GM18508 (cell line): ENCODE results near the gene SETD9.

Experiments
- ATAC-seq: cut with Tn5 transposase; IDR thresholded peaks from one replicate; pipeline ENCODE4 v1.9.1; 2021; ENCODE audit warnings: moderate number of reproducible peaks; ENCODE audit not compliant: insufficient read depth, unreplicated experiment

The SETD9 gene

DNA sequence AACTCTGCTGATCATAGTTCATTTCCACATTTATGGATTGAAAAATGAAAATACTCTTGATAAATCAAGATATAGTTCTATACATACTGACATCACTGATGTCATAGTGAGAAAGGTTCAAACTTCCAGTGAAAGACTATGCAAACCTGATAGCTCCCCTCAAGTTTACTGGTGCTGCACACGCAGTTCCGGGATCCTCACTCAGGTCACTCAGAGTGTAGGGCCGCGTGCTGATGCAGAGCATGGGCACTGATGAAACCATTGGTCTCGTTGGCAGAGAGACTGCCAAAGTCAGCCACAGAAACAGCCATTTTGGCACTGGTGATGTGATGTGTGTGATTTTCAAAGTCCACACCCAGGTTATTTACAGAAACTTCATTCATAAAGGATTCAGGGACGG lies 13.5 kb downstream of the SETD9 start:
- no peak for ATAC-seq

DNA sequence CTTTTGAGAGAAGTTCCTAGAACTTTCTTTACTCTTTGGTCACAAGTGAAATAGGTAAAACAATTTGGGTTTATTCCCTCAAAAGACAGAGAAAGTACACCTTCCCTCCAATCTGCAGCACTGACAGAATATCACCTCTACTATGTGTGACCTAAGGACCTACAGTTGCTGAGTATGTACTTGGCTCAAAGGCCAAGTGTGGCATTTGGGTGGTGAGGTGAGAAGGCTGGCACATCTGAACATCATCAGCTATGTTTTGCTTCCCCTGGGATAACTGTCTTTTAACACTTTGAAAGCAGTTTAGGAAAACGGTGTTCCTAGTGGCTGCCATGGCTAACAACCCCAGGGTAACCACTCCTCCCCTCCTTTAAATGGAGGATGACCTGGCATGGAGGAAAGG lies 24.9 kb downstream of the SETD9 start:
- ATAC-seq, result no peak

DNA sequence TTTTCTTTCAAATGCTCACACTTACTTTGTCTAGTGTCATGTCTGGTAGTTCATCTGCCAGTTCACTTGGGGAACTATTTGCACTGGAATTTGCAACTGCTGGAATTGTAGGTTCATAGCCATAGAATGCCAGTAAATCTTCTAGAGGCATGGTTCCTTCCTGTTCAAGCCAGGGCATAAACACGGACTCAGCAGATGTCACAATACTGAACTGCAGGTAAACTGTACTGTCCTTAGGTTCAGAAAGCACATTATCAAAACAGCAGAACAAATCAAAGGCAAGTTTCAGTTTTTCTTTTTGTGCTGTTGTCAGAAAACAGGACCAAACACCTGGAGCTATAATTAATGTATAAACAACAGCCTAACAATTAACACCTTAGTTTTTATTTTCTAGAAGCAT lies 29.5 kb downstream of the SETD9 start:
- ATAC-seq, result no peak

DNA sequence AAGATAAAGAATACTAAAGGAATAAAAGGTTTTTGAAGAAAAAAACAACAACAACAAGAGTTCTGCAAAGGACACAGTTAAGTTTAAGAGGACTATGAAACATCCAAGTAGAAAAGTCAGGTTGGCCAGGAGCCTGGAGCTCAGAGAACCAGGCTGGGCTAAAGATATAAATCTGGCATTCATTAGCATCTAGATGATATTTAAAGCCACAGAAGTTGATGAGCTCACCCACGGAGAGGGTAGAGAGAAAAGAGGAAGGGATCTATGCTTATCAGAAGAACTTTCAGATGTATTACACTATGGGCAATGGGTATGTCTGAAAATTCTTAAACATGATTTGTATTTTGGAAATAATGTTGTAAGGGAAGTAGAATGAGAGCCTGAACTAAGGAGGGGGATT lies 32.6 kb downstream of the SETD9 start:
- ATAC-seq, result no peak

DNA sequence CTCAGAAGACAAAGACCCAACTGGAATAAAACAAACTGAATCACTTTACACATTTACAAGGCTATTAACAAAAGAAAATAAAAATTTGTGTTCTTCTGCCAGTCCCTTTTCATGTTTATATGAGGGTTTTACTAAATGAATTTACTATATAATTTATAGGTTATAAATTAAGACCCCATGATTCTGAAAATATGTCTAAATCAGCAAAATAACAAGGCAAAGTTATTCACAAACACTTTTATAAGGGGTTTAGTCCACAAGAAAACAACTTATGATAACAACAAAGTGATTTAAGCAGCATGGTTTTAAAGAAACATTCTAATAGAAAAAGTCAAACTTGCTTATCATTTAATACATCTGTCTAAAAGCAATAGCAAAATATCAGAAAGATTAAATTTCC lies 37.7 kb downstream of the SETD9 start:
- no peak for ATAC-seq

DNA sequence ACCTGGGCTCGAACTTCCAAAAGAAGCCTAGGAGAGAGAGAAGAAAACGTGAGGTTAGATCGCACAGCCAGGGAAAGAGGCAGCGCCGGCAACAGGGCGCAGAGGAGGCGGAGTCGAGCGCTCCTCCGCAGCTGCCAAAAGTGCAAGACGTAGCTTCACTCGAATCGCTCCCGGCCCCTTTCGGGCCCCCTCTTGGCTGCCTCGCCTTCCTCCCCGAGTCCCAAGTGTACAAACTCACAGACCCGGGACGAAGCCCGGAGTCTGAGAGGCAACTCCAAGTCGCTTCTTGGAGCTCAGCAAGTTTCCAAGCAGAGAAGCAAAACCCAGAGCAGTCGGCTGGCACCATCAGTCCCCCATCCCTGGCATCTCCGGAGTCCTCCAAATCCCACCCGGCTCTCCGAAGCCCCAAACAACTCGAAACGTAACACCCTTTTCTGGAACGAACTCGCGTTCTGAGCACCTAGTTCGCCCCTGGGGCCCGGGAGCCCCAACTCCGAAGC lies 41.3 kb downstream of the SETD9 start:
- peak; percentile 41 for ATAC-seq

DNA sequence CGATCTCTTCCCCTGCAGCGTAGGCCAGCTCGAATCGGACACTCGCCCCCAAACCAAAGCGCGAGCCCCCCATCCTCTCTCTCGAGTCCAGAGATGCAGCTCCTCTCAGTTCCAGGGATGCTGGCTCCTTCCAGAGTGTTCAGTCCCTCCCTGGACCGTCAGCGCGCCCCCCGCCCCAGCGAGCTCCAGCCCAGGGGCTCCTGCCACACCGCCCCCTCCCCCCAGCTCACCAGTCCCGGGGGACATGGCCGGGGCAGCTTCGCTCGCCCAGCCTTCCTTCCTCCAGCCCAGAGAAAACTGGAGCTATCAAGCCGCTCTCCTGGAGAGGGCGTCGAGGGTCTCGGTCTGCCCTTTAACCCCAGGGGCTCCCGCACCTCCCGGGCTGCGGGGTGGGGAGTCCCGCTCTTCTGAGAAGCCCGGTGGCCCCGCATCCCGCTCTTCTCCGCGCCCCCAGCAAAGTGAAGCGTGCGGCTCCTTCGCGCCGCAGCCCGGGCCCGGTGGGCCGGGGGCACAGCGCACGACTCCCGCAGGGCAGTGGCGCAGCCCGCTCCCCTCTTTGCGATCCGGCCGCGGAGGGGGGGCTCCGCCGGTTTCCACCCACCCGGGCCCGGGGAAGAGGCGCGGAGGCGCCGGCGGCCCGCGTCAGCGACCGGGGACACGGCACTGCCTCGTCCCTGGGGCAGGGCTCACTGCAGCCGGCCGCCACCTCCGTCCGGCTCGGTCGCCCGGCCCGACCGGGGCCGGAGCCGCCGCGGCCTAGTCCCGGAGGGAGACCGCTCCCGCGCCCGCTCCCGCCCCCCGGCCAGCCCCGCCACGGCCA lies 41.9 kb downstream of the SETD9 start:
- ATAC-seq, result no peak

DNA sequence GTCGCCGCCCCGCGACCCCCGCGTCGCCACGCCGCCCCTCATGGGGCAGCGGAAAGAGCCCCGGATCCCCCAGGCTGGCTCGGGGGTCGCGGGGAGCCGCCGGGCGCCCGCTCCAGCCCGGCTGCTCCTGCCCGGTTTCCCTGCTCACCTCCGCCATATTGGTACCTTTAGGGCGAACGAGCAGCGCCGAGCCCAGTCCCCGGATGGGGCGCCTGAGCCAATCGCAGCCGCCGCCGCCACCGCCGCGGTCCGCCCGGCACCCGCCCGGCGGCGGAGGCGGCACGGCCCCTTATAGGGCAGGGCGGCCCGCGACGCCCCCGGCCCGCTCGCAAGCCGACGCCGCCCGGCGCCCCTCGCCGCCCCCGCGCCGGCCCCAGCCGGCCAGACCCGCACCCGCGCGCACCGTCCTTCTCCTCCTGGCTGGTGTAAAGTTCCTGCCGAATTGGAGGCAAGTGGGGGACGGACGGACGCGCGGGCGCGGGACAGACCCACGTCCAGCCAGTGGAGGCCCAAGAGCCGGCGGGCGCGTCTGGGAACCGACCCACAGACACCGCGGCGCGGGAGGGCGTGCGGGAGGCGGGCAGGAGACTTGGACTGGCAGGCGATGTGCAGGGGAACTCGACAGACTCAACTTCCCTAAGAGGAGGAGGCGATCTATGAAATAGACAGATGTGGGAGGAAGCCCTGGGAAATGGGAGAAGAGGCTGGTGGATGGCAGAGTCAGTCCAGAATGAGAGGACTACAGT lies 42.7 kb downstream of the SETD9 start, which contains the start of gene MIER3:
MIER3 (minus strand) TSS at position 178 of the 746 bp plus-strand sequence; CDS start at position 157, 21 bp downstream.
- no peak for ATAC-seq

DNA sequence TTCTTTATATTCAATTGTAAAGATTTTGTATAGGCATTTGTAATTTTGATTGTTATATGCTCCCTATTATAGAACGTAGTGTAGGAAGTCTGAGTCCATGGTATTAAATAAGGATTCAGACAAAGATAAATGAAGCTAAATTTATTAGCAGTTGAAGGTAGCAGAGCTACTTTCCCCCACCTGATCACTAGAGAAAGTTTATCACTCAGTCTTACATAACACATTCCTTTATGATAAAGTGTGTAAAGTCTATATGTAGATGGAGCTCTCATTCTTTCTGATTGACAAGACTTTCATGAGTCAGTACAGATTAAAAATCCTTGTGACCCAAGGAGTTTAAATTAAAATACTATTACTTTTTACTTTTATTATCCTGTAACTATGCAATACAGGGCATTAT lies 44.9 kb downstream of the SETD9 start:
- ATAC-seq, result no peak

DNA sequence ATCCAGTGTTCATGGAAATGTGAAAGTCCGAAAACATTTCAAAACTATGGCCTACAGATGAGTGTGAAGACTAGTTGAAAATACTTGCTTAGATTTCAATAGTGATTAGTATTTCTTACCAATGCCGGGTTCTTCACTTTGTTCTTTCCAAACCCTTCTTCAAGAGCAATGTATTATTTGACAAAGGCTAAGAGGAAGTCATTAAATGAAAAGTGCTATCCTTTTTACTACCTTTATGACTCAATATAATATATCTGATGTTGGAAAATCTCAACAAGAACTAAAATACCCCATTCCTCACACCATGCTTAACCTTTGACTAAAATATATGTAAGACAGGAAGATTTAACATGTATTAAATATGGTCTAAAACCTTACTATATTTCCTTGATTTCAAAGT lies 49.2 kb downstream of the SETD9 start:
- ATAC-seq, result no peak

DNA sequence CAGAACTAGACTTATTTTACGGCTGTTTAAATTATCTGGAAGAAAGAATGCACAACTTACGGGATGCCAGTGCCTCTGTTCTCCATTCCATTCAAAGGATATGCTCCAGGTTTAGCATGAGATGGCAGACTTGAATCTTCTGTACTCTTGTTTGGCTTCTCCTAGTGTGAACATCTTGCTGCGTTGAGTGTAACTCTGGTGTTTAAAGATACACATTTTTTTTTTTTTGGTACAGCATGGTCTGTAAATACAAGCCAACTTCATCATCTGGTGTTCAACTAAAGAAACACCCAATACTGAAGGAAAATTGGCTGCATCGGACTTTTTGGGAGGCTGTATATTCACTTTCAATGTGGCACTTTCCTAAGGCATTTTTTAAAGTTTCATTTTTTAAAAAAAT lies 49.9 kb downstream of the SETD9 start:
- ATAC-seq, result no peak

DNA sequence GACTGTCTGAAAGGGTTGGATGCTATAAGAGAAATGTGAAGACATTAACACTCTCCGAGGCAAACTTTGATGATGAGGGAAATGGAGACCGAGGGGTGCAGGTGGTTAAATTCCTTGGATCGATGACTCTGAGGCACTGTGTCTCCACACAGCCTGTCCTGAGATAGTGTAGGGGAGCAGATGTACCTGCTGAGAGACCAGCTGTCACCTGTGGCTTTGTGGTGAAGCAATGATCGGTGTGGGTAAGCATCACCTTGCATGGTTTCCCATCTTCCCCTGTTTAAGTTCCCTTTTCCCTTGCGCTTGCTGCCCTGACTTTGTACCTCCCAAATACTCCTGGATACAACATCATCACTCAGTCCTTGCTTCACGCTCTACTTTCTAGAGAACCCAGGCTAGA lies 52.4 kb downstream of the SETD9 start:
- no peak for ATAC-seq

DNA sequence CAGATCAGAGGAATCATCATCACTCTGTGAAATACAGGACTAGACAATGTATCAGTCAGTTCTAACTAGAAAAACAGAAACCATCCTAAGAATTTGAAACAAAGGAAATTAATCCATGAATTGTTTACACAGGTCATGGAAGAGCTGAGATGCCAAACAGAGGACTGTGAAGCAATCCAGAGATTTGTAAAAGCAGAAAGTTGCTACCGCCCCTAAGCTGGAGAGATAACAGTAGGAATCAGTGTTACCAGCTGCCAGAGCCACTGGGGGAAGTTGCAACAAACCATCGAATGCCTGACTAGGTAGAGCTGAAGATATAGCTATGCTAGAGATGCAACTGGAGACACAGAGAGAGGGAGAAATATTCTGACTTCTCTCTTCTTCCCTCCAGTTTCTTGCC lies 52.9 kb downstream of the SETD9 start:
- ATAC-seq, result no peak

DNA sequence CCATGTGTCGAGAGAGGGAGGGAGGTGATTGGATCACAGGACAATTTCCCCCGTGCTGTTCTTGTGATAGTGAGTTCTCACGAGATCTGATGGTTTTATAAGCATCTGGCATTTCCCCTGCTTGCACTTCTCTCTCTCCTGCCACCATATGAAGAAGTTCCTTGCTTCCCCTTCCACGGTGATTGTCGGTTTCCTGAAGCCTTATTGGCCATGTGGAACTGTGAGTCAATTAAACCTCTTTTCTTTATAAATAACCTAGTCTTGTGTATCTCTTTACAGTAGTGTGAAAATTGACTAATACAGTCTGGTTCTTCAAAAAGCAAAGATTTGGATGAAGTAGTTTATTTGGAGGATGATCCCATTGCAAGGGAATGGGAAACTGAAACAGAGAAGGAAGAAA lies 53.9 kb downstream of the SETD9 start:
- ATAC-seq, result no peak

DNA sequence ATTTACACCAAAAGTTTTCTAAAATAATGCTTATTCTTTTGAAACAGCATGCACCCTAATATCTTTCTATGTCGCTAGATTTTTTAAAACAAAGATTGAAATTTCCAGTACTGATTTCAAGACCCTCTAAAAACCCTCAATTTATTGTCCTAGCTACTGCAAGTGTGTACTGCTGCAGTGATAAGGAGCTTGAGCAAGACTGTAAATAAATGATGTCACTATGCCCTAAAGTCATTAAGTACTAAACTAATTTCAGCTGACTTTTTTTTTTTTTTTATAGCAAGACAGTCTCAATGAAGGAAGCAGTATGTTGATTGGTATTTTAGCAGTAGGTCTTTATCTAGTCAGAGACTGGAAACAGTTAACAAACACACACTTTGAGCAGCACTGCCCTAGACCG lies 54.8 kb downstream of the SETD9 start:
- ATAC-seq, result no peak
